ENCODE data around the gene SVEP1. TPM values are rescaled to one million over a fixed set of nuclear protein-coding genes. Genes with fewer than 3 reads are reported as not detected.

SVEP1 gene
- total and polyA plus RNA-seq, 2 donors from 2014 or later = 1.1 to 19.3 TPM

DNA sequence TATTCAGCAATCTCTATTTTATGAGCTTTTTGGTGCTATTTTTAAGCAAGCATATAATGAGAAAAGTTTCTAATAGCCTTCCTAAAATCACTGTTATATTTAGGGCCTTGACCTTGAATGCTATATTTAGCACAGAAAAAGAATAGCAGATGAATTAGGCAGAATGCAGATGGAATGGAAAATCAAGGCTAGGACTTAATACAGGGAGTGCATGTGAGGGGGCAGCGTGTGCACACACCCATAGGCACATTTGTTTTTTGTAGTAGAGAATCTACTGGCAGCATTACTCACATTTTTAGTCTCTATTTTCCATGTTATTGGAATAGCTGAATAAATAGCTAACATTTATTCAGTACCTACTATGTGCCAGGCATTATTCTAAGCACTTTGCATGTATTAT, 79.9 kb downstream of the SVEP1 start:
- Histone ChIP-seq H3K4me3 (ENCODE audit: low read length in 3 of 3) (no peak overlapping the region), H3K9me3 (ENCODE audit: control insufficient read depth in 2 of 3, insufficient read depth in 1 of 3, low read length in 3 of 3) (no peaks in the 10 kb centered on the region), H3K36me3 (ENCODE audit: control insufficient read depth in 2 of 3, insufficient read depth in 3 of 3, low read length in 3 of 3) (no peaks in the 10 kb centered on the region), H3K4me1 (ENCODE audit: control insufficient read depth in 2 of 3, insufficient read depth in 2 of 3, low read depth in 1 of 3, low read length in 3 of 3) (no peaks in the 10 kb centered on the region), H3K9ac (ENCODE audit: low read length in 3 of 3) (no peak overlapping the region), H3K27ac (ENCODE audit: low read depth in 2 of 2, low read length in 2 of 2) (no peak overlapping the region), H3K27me3 (ENCODE audit: control insufficient read depth, insufficient read depth, low read length) (no peaks in the 10 kb centered on the region)
- DNase-seq = no peak
- intact Hi-C loops (cut with DNase I) = no loop called here
- TF ChIP-seq, protein P1, sequence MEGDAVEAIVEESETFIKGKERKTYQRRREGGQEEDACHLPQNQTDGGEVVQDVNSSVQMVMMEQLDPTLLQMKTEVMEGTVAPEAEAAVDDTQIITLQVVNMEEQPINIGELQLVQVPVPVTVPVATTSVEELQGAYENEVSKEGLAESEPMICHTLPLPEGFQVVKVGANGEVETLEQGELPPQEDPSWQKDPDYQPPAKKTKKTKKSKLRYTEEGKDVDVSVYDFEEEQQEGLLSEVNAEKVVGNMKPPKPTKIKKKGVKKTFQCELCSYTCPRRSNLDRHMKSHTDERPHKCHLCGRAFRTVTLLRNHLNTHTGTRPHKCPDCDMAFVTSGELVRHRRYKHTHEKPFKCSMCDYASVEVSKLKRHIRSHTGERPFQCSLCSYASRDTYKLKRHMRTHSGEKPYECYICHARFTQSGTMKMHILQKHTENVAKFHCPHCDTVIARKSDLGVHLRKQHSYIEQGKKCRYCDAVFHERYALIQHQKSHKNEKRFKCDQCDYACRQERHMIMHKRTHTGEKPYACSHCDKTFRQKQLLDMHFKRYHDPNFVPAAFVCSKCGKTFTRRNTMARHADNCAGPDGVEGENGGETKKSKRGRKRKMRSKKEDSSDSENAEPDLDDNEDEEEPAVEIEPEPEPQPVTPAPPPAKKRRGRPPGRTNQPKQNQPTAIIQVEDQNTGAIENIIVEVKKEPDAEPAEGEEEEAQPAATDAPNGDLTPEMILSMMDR (IDR thresholded peaks at IDR 0.05; ENCODE audit: borderline replicate concordance, extremely low read depth, insufficient read depth) = no peak
- no peak for FAIRE-seq

DNA sequence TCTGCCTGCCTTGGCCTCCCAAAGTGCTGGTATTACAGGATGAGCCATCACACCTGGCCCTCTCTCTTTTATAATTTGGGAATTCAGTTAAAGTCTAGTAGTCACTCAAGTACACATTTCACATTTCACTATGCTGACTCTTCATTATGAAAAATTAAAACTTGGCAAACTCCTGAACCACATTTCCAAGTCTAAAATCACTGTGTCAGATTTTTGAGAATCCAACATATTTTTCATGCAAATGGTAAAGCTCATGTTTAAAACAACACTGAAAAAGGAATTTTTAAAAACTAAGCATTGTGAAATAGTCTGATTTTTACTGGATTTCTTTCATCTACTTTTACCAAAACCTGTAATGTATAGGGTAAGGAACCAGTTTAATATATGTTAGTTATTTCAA, 92.3 kb downstream of the SVEP1 start:
- Histone ChIP-seq H3K4me1 (ENCODE audit: control insufficient read depth in 2 of 3, insufficient read depth in 2 of 3, low read depth in 1 of 3, low read length in 3 of 3) (no peaks in the 10 kb centered on the region), H3K36me3 (ENCODE audit: control insufficient read depth in 2 of 3, insufficient read depth in 3 of 3, low read length in 3 of 3) (no peaks in the 10 kb centered on the region), H3K27me3 (ENCODE audit: control insufficient read depth, insufficient read depth, low read length) (no peaks in the 10 kb centered on the region), H3K9me3 (ENCODE audit: control insufficient read depth in 2 of 3, insufficient read depth in 1 of 3, low read length in 3 of 3) (no peaks in the 10 kb centered on the region), H3K4me3 (ENCODE audit: low read length in 3 of 3) (no peak overlapping the region), H3K27ac (ENCODE audit: low read depth in 2 of 2, low read length in 2 of 2) (no peak overlapping the region), H3K9ac (ENCODE audit: low read length in 3 of 3) (no peak overlapping the region)
- intact Hi-C loops (cut with DNase I) = no loop called here
- FAIRE-seq (no peak), DNase-seq (no peak)
- TF ChIP-seq, protein P1 (IDR thresholded peaks at IDR 0.05; ENCODE audit: borderline replicate concordance, extremely low read depth, insufficient read depth) = no peak

DNA sequence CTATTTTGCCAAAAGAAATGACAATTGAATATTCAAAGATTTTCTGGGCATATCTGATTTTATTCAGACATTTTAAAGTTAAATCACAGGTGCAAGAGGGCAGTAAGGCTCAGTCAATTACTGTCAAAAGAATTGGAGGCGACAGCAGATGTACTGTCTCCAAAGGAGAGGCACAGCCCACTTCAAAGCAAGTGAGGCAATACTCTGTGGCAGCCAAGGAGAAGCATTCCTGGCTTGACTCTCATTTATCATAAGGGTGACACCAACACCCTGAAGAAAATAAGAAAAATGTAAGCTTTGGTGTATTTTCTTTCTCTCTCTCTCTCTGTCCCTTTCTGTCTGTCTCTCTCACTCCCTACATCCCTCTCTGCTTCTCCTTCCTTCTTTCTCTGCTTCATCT, 93.3 kb downstream of the SVEP1 start:
- TF ChIP-seq, protein P1 (IDR thresholded peaks at IDR 0.05; ENCODE audit: borderline replicate concordance, extremely low read depth, insufficient read depth) = no peak
- FAIRE-seq (no peak), DNase-seq (no peak)
- Histone ChIP-seq H3K4me3 (ENCODE audit: low read length in 3 of 3) (no peak overlapping the region), H3K4me1 (ENCODE audit: control insufficient read depth in 2 of 3, insufficient read depth in 2 of 3, low read depth in 1 of 3, low read length in 3 of 3) (no peaks in the 10 kb centered on the region), H3K36me3 (ENCODE audit: control insufficient read depth in 2 of 3, insufficient read depth in 3 of 3, low read length in 3 of 3) (no peaks in the 10 kb centered on the region), H3K27me3 (ENCODE audit: control insufficient read depth, insufficient read depth, low read length) (no peaks in the 10 kb centered on the region), H3K9me3 (ENCODE audit: control insufficient read depth in 2 of 3, insufficient read depth in 1 of 3, low read length in 3 of 3) (no peaks in the 10 kb centered on the region), H3K27ac (ENCODE audit: low read depth in 2 of 2, low read length in 2 of 2) (no peak overlapping the region), H3K9ac (ENCODE audit: low read length in 3 of 3) (no peak overlapping the region)
- intact Hi-C loops (cut with DNase I) = no loop called here

DNA sequence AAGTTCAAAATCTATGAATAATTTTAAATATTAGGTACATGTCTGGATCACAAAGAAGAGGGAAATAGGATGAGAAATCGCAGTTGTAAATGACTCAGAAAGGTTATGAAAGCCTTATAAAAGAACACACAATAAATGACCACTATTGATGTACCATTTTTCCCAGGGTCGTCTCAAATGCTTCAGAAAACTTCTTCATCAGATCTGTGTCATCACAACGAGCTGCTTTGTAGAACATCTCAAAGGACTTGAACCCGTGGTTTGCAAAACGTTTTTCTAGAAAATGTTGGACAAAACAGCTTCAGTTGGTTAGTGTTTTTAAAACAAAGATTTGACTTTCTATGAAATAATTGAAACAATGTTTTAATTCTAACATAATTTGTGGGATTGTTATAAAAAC, 100.1 kb downstream of the SVEP1 start:
- Histone ChIP-seq H3K36me3 (ENCODE audit: control insufficient read depth in 2 of 3, insufficient read depth in 3 of 3, low read length in 3 of 3) (no peaks in the 10 kb centered on the region), H3K27me3 (ENCODE audit: control insufficient read depth, insufficient read depth, low read length) (no peaks in the 10 kb centered on the region), H3K9ac (ENCODE audit: low read length in 3 of 3) (no peak overlapping the region), H3K4me1 (ENCODE audit: control insufficient read depth in 2 of 3, insufficient read depth in 2 of 3, low read depth in 1 of 3, low read length in 3 of 3) (no peaks in the 10 kb centered on the region), H3K9me3 (ENCODE audit: control insufficient read depth in 2 of 3, insufficient read depth in 1 of 3, low read length in 3 of 3) (no peaks in the 10 kb centered on the region), H3K27ac (ENCODE audit: low read depth in 2 of 2, low read length in 2 of 2) (no peak overlapping the region), H3K4me3 (ENCODE audit: low read length in 3 of 3) (no peak overlapping the region)
- intact Hi-C loops (cut with DNase I) = no loop called here
- TF ChIP-seq, protein P1 (IDR thresholded peaks at IDR 0.05; ENCODE audit: borderline replicate concordance, extremely low read depth, insufficient read depth) = no peak
- DNase-seq = no peak
- no peak for FAIRE-seq

Data from kidney (tissue), 14 donors.